SK-N-SH (cell line): Measurements from ENCODE around the gene MEAK7. TPM values are rescaled to one million over a fixed set of nuclear protein-coding genes. Genes with fewer than 3 reads are reported as not detected.

Experiments
- CTCF ChIA-PET: fragments of 300-600, 350-600 bp; formaldehyde crosslinking; extraction: SDS; loops from one replicate; lab custom pipeline; 2021; lab: Yijun Ruan, JAX
- POLR2A ChIA-PET: fragments of 350-600 bp; sonication (Branson Sonifier 250); formaldehyde crosslinking; extraction: SDS; loops from one replicate; lab custom pipeline; 2020; ENCODE audit warnings: antibody characterized with exemption, inconsistent platforms; lab: Yijun Ruan, JAX
- DNase-seq: peaks from one replicate; pipeline ENCODE4 v3.0.0; 2012
- H2AFZ ChIP-seq: fragments of 200-600 bp; sonication (generic); 2 replicates; pipeline ENCODE4 v1.8.1; 2016; ENCODE audit warnings: antibody characterized with exemption, mild to moderate bottlenecking, low read depth
- H3F3A ChIP-seq: fragments of 200-600 bp; sonication (generic); replicated peaks from 2 replicates; pipeline ENCODE3; 2016; ENCODE audit warnings: antibody characterized with exemption, mild to moderate bottlenecking; ENCODE audit not compliant: insufficient read depth
- H3K27ac ChIP-seq, 2 experiments: fragments of 200-500 bp in 1 of 2; fragments of 200-600 bp in 1 of 2; sonication (Bioruptor generic) in 1 of 2; sonication (generic), shearing (Covaris generic) in 1 of 2; 2 replicates each; pipeline versions ENCODE4 v1.5.1 to v1.6.1; 2014 to 2016; ENCODE audit warnings: low read depth in 2 of 2, inconsistent platforms in 1 of 2, low read length in 1 of 2, mild to moderate bottlenecking in 1 of 2, mixed read lengths in 1 of 2
- H3K27me3 ChIP-seq: fragments of 200-600 bp; sonication (generic), shearing (Covaris generic); 2 replicates; pipeline ENCODE4 v1.6.1; 2016; ENCODE audit warnings: mixed run types; ENCODE audit not compliant: insufficient read depth
- H3K36me3 ChIP-seq, 2 experiments: fragments of 200-500 bp in 1 of 2; fragments of 200-600 bp in 1 of 2; sonication (Bioruptor generic) in 1 of 2; sonication (generic) in 1 of 2; replicated peaks in 1 of 2; 2 replicates each; pipeline versions ENCODE3 to v1.5.1; 2014 to 2016; ENCODE audit warnings: low read length in 1 of 2, mild to moderate bottlenecking in 1 of 2; ENCODE audit not compliant: insufficient read depth in 2 of 2, control insufficient read depth in 1 of 2
- H3K4me1 ChIP-seq, 2 experiments: fragments of 200-500 bp in 1 of 2; fragments of 200-600 bp in 1 of 2; sonication (Bioruptor generic) in 1 of 2; sonication (generic), shearing (Covaris generic) in 1 of 2; 2 replicates each; pipeline versions ENCODE4 v1.5.1 to v1.6.1; 2014 to 2016; ENCODE audit warnings: low read depth in 1 of 2, low read length in 1 of 2, mixed run types in 1 of 2; ENCODE audit not compliant: insufficient read depth in 2 of 2, control insufficient read depth in 1 of 2
- H3K4me2 ChIP-seq: fragments of 200-600 bp; sonication (generic), shearing (Covaris generic); 2 replicates; pipeline ENCODE4 v1.6.1; 2017; ENCODE audit warnings: mixed run types
- H3K4me3 ChIP-seq, 2 experiments: fragments of 200-500 bp in 1 of 2; fragments of 200-600 bp in 1 of 2; sonication (Bioruptor generic) in 1 of 2; sonication (generic), shearing (Covaris generic) in 1 of 2; 2 replicates each; pipeline versions ENCODE4 v1.5.1 to v1.8.1; 2014 to 2016; ENCODE audit warnings: low read depth in 2 of 2, inconsistent platforms in 1 of 2, low read length in 1 of 2, mild to moderate bottlenecking in 1 of 2, mixed read lengths in 1 of 2, moderate library complexity in 1 of 2
- H3K79me2 ChIP-seq: fragments of 200-600 bp; sonication (generic); 2 replicates; pipeline ENCODE4 v1.8.1; 2017; ENCODE audit warnings: mild to moderate bottlenecking; ENCODE audit not compliant: insufficient read depth
- H3K9ac ChIP-seq: fragments of 200-600 bp; sonication (generic); 2 replicates; pipeline ENCODE4 v1.6.1; 2017; ENCODE audit warnings: mixed run types
- H3K9me2 ChIP-seq: fragments of 200-600 bp; sonication (generic); 2 replicates; pipeline ENCODE4 v1.6.1; 2017; ENCODE audit warnings: mixed run types
- H3K9me3 ChIP-seq: fragments of 200-600 bp; sonication (generic); 2 replicates; pipeline ENCODE4 v1.6.1; 2017; ENCODE audit warnings: mixed run types, mild to moderate bottlenecking, moderate library complexity
- H4K20me1 ChIP-seq: fragments of 200-600 bp; sonication (generic); 2 replicates; pipeline ENCODE4 v1.6.1; 2017; ENCODE audit warnings: mild to moderate bottlenecking, mixed run types; ENCODE audit not compliant: insufficient read depth
- CTCF ChIP-seq: fragments of 200-600 bp; sonication (generic); IDR thresholded peaks from 2 replicates; pipeline ENCODE4 v1.6.1; 2017; ENCODE audit warnings: antibody characterized with exemption, mild to moderate bottlenecking, moderate library complexity
- EP300 ChIP-seq, 2 experiments: IDR thresholded peaks; 2 replicates each; pipeline versions ENCODE4 v1.4.0 to v1.6.1; 2012; ENCODE audit warnings: borderline replicate concordance in 1 of 2, low read depth in 1 of 2, low read length in 1 of 2
- EZH2phosphoT487 ChIP-seq: fragments of 200-600 bp; sonication (generic); IDR thresholded peaks from 2 replicates; pipeline ENCODE4 v1.6.1; 2017; ENCODE audit warnings: low read depth, mixed run types, mild to moderate bottlenecking, antibody characterized with exemption, moderate library complexity, borderline replicate concordance
- FOSL2 ChIP-seq: IDR thresholded peaks from 2 replicates; pipeline ENCODE4 v1.4.0; 2012; ENCODE audit warnings: low read depth, mild to moderate bottlenecking, moderate library complexity, borderline replicate concordance
- GABPA ChIP-seq: IDR thresholded peaks from 2 replicates; pipeline ENCODE4 v1.4.0; 2012; ENCODE audit warnings: low read depth, mild to moderate bottlenecking
- JUND ChIP-seq: IDR thresholded peaks from 2 replicates; pipeline ENCODE4 v1.4.0; 2012
- NFIC ChIP-seq: IDR thresholded peaks from 2 replicates; pipeline ENCODE4 v1.4.0; 2012; ENCODE audit warnings: borderline replicate concordance
- NRF1 ChIP-seq: IDR thresholded peaks from 2 replicates; pipeline ENCODE4 v1.6.1; 2012; ENCODE audit warnings: low read depth, mild to moderate bottlenecking, low read length
- PBX3 ChIP-seq: IDR thresholded peaks from 2 replicates; pipeline ENCODE4; 2012
- RAD21 ChIP-seq: IDR thresholded peaks from 2 replicates; pipeline ENCODE4 v1.6.1; 2012; ENCODE audit warnings: mild to moderate bottlenecking, low read length
- RCOR1 ChIP-seq: fragments of 150-350 bp; IDR thresholded peaks from 2 replicates; pipeline ENCODE4 v1.6.1; 2017; ENCODE audit warnings: antibody characterized with exemption, low read length
- TCF12 ChIP-seq: IDR thresholded peaks from 2 replicates; pipeline ENCODE4 v1.4.0; 2012
- TEAD4 ChIP-seq: IDR thresholded peaks from 2 replicates; pipeline ENCODE4 v1.4.0; 2012; ENCODE audit warnings: mild to moderate bottlenecking, borderline replicate concordance; ENCODE audit not compliant: insufficient read depth
- WGBS: methylation state at CpG from one replicate; pipeline ENCODE4 v1.1.6; 2017; ENCODE audit warnings: low lambda C conversion rate; 5-methylcytosine and 5-hydroxymethylcytosine counted together
- polyA plus RNA-seq, 3 experiments: library from polyadenylated mRNA; depleted of rRNA; stranded (reverse); fragments of >200 nt; gene quantifications; 2 replicates each; pipeline ENCODE4 v1.2.3, GENCODE V29; 2012

The MEAK7 gene
- polyA plus RNA-seq, 1 of the 3 experiments (the other 2 are of a cell fraction): 11.9 TPM

- H3K36me3 ChIP-seq: no peaks in the 10 kb centered on the region
- H2AFZ ChIP-seq: no peak overlapping the region
- H3K9me2 ChIP-seq: no peaks in the 10 kb centered on the region
- no peak overlapping the region for H3K9ac ChIP-seq
- H3K4me2 ChIP-seq: no peak overlapping the region
- no peaks in the 10 kb centered on the region for H4K20me1 ChIP-seq
- DNase-seq: no peak
- WGBS: 88% methylated on average over 2 of the region's 2 CpGs
- H3K79me2 ChIP-seq: no peaks in the 10 kb centered on the region
- no peak overlapping the region for H3K4me3 ChIP-seq
- peaks cover 17% of the 10 kb centered on the region for H3F3A ChIP-seq
- no peak overlapping the region for H3K27ac ChIP-seq
- no peak for TF ChIP-seq TEAD4
- POLR2A ChIA-PET: no interaction called here
- H3K9me3 ChIP-seq: no peaks in the 10 kb centered on the region
- CTCF ChIA-PET: interaction anchor here (1.0 to 1.5 kb wide), 2 partner anchors 33 to 183 kb away, joined by 3 to 6 read pairs; no protein-coding TSS in a partner anchor
- H3K27me3 ChIP-seq: no peaks in the 10 kb centered on the region
- peaks cover 0 to 12% of the 10 kb centered on the region in 2 experiments; a peak in 1 of 4 replicates for H3K4me1 ChIP-seq
Observed at GRCh38 chr16:84543253-84543652, 38.8 kb upstream of the MEAK7 start.

- POLR2A ChIA-PET: no interaction called here
- Histone ChIP-seq H3F3A (peaks cover 22% of the 10 kb centered on the region), H3K4me1 (peaks cover 0 to 12% of the 10 kb centered on the region in 2 experiments; a peak in 1 of 4 replicates), H3K9me3 (no peaks in the 10 kb centered on the region), H3K27ac (peak overlapping the region in 1 of 2 experiments; percentile 61; a peak in 2 of 4 replicates), H3K27me3 (no peaks in the 10 kb centered on the region), H2AFZ (no peak overlapping the region), H3K36me3 (no peaks in the 10 kb centered on the region), H4K20me1 (no peaks in the 10 kb centered on the region), H3K9me2 (no peaks in the 10 kb centered on the region), H3K4me2 (peak overlapping the region; percentile 49; the same call in 1 of the 2 replicates), H3K4me3 (no peak overlapping the region), H3K79me2 (no peaks in the 10 kb centered on the region), H3K9ac (peak overlapping the region; percentile 11; the same call in 1 of the 2 replicates)
- TF ChIP-seq NFIC (peak; percentile 21; the same call in 1 of the 2 replicates), JUND (no peak), NRF1 (no peak)
- CTCF ChIA-PET: interaction anchor here (1.5 kb wide), 1 partner anchor 32 kb away, joined by 6 read pairs; no protein-coding TSS in a partner anchor
- no peak for DNase-seq
- 87% methylated on average over 7 of the region's 7 CpGs for WGBS
Observed at GRCh38 chr16:84541999-84542817, 37.7 kb upstream of the MEAK7 start.

GRCh38 chr16:84540194-84540593 lies 35.7 kb upstream of the MEAK7 start:
- no peaks in the 10 kb centered on the region for H3K79me2 ChIP-seq
- H3K9me2 ChIP-seq: no peaks in the 10 kb centered on the region
- no peaks in the 10 kb centered on the region for H3K9me3 ChIP-seq
- no peak overlapping the region for H3K4me2 ChIP-seq
- peaks cover 0 to 12% of the 10 kb centered on the region in 2 experiments; a peak in 1 of 4 replicates for H3K4me1 ChIP-seq
- H3K4me3 ChIP-seq: no peak overlapping the region
- H3K36me3 ChIP-seq: no peaks in the 10 kb centered on the region
- H3K9ac ChIP-seq: no peak overlapping the region
- DNase-seq: no peak
- TF ChIP-seq JUND: no peak
- TF ChIP-seq PBX3: no peak
- TF ChIP-seq RCOR1: no peak
- no peak for TF ChIP-seq TCF12
- TF ChIP-seq CTCF: no peak
- no peak for TF ChIP-seq GABPA
- TF ChIP-seq NRF1: no peak
- TF ChIP-seq RAD21: no peak
- no peak for TF ChIP-seq FOSL2
- no peak for TF ChIP-seq EZH2phosphoT487
- no peak for TF ChIP-seq EP300 (IDR thresholded peaks at IDR 0.05; ENCODE audit: borderline replicate concordance in 1 of 2, low read depth in 1 of 2, low read length in 1 of 2)
- TF ChIP-seq, all 33 proteins: peak for 0
- Histone ChIP-seq H3K27ac (no peak overlapping the region), H3K27me3 (no peaks in the 10 kb centered on the region), H4K20me1 (no peaks in the 10 kb centered on the region), H2AFZ (no peak overlapping the region), H3F3A (peaks cover 22% of the 10 kb centered on the region)
- WGBS: 81% methylated on average over 4 of the region's 4 CpGs
- ChIA-PET POLR2A (no interaction called here), CTCF (interaction anchor here (1.3 to 1.8 kb wide), 2 partner anchors 20 to 26 kb away, joined by 3 to 4 read pairs; no protein-coding TSS in a partner anchor)
